ENCODE results near the gene PARVG.

DNA sequence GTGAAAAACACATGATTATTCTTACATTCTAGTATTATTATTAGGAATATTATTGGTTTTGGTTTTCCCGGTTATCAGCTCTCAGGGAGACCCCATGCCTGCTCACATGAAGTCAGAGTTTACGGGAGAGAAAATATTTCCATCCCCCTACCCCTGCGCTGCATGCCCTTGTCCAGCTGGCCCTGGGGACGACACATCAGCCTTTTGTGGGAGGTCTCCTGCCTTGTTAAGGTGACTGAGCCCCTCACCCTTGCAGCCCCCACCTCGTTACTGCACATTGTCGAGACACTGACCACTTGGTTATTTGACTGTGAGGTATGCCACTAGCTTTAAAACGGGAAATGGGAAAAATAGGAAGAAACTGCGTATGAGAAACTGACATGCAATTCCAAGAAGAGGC, 63.0 kb downstream of the PARVG start:
- TF ChIP-seq, protein P1, sequence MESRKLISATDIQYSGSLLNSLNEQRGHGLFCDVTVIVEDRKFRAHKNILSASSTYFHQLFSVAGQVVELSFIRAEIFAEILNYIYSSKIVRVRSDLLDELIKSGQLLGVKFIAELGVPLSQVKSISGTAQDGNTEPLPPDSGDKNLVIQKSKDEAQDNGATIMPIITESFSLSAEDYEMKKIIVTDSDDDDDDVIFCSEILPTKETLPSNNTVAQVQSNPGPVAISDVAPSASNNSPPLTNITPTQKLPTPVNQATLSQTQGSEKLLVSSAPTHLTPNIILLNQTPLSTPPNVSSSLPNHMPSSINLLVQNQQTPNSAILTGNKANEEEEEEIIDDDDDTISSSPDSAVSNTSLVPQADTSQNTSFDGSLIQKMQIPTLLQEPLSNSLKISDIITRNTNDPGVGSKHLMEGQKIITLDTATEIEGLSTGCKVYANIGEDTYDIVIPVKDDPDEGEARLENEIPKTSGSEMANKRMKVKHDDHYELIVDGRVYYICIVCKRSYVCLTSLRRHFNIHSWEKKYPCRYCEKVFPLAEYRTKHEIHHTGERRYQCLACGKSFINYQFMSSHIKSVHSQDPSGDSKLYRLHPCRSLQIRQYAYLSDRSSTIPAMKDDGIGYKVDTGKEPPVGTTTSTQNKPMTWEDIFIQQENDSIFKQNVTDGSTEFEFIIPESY (CRISPR knock-in tag; IDR thresholded peaks at IDR 0.05), result no peak
- TF ChIP-seq RAD21 (CRISPR knock-in tag; IDR thresholded peaks at IDR 0.05) (no peak), ZNF253 (CRISPR knock-in tag; IDR thresholded peaks at IDR 0.05; ENCODE audit: borderline replicate concordance) (no peak), ZNF552 (CRISPR knock-in tag; IDR thresholded peaks at IDR 0.05; ENCODE audit: borderline replicate concordance) (no peak), ZBTB3 (CRISPR knock-in tag; IDR thresholded peaks at IDR 0.05; ENCODE audit: borderline replicate concordance, low read depth) (no peak), FOXK1 (CRISPR knock-in tag; IDR thresholded peaks at IDR 0.05; ENCODE audit: borderline replicate concordance, low read depth) (no peak), SMARCC2 (IDR thresholded peaks at IDR 0.05) (no peak), ZMYM4 (CRISPR knock-in tag; IDR thresholded peaks at IDR 0.05) (no peak), ZNF766 (CRISPR knock-in tag; IDR thresholded peaks at IDR 0.05; ENCODE audit: borderline replicate concordance) (no peak)
- TF ChIP-seq, protein P2, sequence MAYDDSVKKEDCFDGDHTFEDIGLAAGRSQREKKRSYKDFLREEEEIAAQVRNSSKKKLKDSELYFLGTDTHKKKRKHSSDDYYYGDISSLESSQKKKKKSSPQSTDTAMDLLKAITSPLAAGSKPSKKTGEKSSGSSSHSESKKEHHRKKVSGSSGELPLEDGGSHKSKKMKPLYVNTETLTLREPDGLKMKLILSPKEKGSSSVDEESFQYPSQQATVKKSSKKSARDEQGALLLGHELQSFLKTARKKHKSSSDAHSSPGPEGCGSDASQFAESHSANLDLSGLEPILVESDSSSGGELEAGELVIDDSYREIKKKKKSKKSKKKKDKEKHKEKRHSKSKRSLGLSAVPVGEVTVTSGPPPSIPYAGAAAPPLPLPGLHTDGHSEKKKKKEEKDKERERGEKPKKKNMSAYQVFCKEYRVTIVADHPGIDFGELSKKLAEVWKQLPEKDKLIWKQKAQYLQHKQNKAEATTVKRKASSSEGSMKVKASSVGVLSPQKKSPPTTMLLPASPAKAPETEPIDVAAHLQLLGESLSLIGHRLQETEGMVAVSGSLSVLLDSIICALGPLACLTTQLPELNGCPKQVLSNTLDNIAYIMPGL (CRISPR knock-in tag; IDR thresholded peaks at IDR 0.05; ENCODE audit: borderline replicate concordance in 1 of 2, low read depth in 1 of 2), result no peak
- TF ChIP-seq, protein P3, sequence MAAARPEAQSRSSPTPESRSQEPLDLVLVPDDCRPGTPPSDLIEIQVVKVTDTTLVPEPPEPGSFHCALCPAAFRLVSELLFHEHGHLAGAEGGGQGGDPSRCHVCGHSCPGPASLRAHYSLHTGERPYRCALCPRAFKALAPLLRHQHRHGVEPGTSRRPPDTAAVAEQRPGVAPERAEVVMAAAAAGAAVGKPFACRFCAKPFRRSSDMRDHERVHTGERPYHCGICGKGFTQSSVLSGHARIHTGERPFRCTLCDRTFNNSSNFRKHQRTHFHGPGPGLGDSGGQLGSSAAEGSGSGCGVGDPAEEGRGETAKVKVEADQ (CRISPR knock-in tag; IDR thresholded peaks at IDR 0.05; ENCODE audit: borderline replicate concordance), result no peak
